Transverse colon (tissue), 4 donors: Measurements from ENCODE around the gene PNKD. TPM values are rescaled to one million over a fixed set of nuclear protein-coding genes. Genes with fewer than 3 reads are reported as not detected.
"Not testable (repeated sequence)": the region's sequence is repeated elsewhere in the genome, so short reads cannot be mapped to it uniquely, and the experiment has no call there.

Experiments
- DNase-seq: peaks from one replicate; pipeline ENCODE4 v3.0.0-alpha.2; 2019
- H3K27ac ChIP-seq, 4 donors: fragments of 200-600 bp; sonication (generic); 2 replicates each; pipeline ENCODE4 v1.5.1; 2016 to 2018; ENCODE audit warnings: inconsistent platforms in 4 of 4
- H3K27me3 ChIP-seq: fragments of 200-600 bp; sonication (generic); 2 replicates; pipeline ENCODE4 v1.5.1; 2017; ENCODE audit warnings: inconsistent platforms
- H3K36me3 ChIP-seq, 4 donors: fragments of 200-600 bp; sonication (generic); 2 replicates each; pipeline ENCODE4 v1.5.1; 2017 to 2019; ENCODE audit warnings: inconsistent platforms in 4 of 4
- H3K4me1 ChIP-seq, 4 donors: fragments of 200-600 bp; sonication (generic); 2 replicates each; pipeline ENCODE4 v1.5.1; 2017 to 2020; ENCODE audit warnings: inconsistent platforms in 4 of 4
- H3K4me3 ChIP-seq, 4 donors: fragments of 200-600 bp; sonication (generic); 1 replicate in 1 of 4; 2 replicates in 3 of 4; pipeline versions ENCODE4 v1.5.1 to v1.6.1; 2017 to 2019; ENCODE audit warnings: inconsistent platforms in 4 of 4
- H3K9me3 ChIP-seq, 2 donors: fragments of 200-600 bp; sonication (generic); 2 replicates each; pipeline ENCODE4 v1.5.1; 2017 to 2019; ENCODE audit warnings: inconsistent platforms in 2 of 2
- CTCF ChIP-seq, 5 experiments: fragments of 200-600 bp in 3 of 5; fragments of 450-650 bp in 2 of 5; sonication (generic) in 3 of 5; IDR thresholded peaks; 1 replicate in 2 of 5; 2 replicates in 3 of 5; pipeline ENCODE4 v1.5.1; 2016 to 2017; ENCODE audit warnings: antibody characterized with exemption in 5 of 5, inconsistent platforms in 3 of 5, mild to moderate bottlenecking in 2 of 5, moderate library complexity in 1 of 5
- EP300 ChIP-seq: sonication (generic); formaldehyde crosslinking; IDR thresholded peaks from one replicate; pipeline ENCODE4 v1.6.1; 2017; ENCODE audit warnings: antibody characterized with exemption, low read depth
- POLR2A ChIP-seq: fragments of 450-650 bp; IDR thresholded peaks from one replicate; pipeline ENCODE4 v1.6.1; 2016; ENCODE audit warnings: antibody characterized with exemption, mild to moderate bottlenecking, moderate library complexity
- POLR2AphosphoS5 ChIP-seq, 3 donors: sonication (generic); formaldehyde crosslinking; IDR thresholded peaks; one replicate each; pipeline ENCODE4 v1.6.1; 2016; ENCODE audit warnings: antibody characterized with exemption in 3 of 3
- WGBS, 2 donors: methylation state at CpG; one replicate each; pipeline ENCODE4 v1.1.5; 2018; ENCODE audit warnings: low coverage in 1 of 2; 5-methylcytosine and 5-hydroxymethylcytosine counted together
- in situ Hi-C, 4 donors: fragments of 200-750 bp; cut with MboI; loops; one replicate each; pipeline versions ENCODE4 v1.15.0 to v1.15.1; 2017; ENCODE audit warnings: low sequenced_read_pairs in 3 of 4, low pct_ligation_motif_present in 1 of 4, low pct_unique_long_range_greater_than_20kb in 1 of 4
- intact Hi-C: fragments of 100-400 bp; cut with DNase I; formaldehyde crosslinking; loops from one replicate; pipeline ENCODE4 v1.15.1; 2023; ENCODE audit warnings: low total_unique reads
- total RNA-seq, 4 donors: library from RNA; depleted of rRNA; stranded (reverse); fragments of >200 nt; gene quantifications; one replicate each; pipeline ENCODE4 v1.1.0, GENCODE V29; 2016

Gene PNKD
- total RNA-seq, 4 donors from 2014 or later = 14.3 to 111 (median 100) TPM

GRCh38 chr2:218307415-218308090, 37.2 kb downstream of the PNKD start:
- Histone ChIP-seq H3K36me3 (no peaks in the 10 kb centered on the region), H3K4me3 (no peak overlapping the region), H3K9me3 (no peaks in the 10 kb centered on the region), H3K27ac (no peak overlapping the region), H3K27me3 (no peaks in the 10 kb centered on the region), H3K4me1 (peaks cover 0 to 21% (median 7%) of the 10 kb centered on the region in 4 donors)
- DNase-seq = no peak
- WGBS, 2 donors = 87 to 96% methylated on average over 3 to 6 of the region's 6 CpGs
- intact Hi-C loops (no loop called here), in situ Hi-C loops (loop anchor here in 1 of 4 donors (10.0 kb wide), 1 partner anchor 157 kb away; no protein-coding TSS in a partner anchor)
- TF ChIP-seq CTCF (IDR thresholded peaks at IDR 0.05) = no peak
- no peak for TF ChIP-seq POLR2A
- TF ChIP-seq EP300 = no peak
- no peak for TF ChIP-seq POLR2AphosphoS5 (IDR thresholded peaks at IDR 0.05)

- Histone ChIP-seq H3K27me3 (no peaks in the 10 kb centered on the region), H3K9me3 (no peaks in the 10 kb centered on the region), H3K27ac (peak overlapping the region; percentile 75 to 85 (median 84)), H3K4me3 (no peak overlapping the region), H3K4me1 (peaks cover 0 to 33% (median 16%) of the 10 kb centered on the region in 4 donors), H3K36me3 (no peaks in the 10 kb centered on the region)
- TF ChIP-seq POLR2AphosphoS5 (IDR thresholded peaks at IDR 0.05) = no peak
- no peak for TF ChIP-seq CTCF (IDR thresholded peaks at IDR 0.05)
- no peak for TF ChIP-seq EP300
- TF ChIP-seq POLR2A = no peak
- DNase-seq = no peak
- intact Hi-C loops (no loop called here), in situ Hi-C loops (no loop called here)
- 65% methylated on average over 11 of the region's 11 CpGs; no CpG with 5 or more reads in 1 of the 2 donors for WGBS, 2 donors
These were observed 40.7 kb downstream of the PNKD start for GRCh38 chr2:218310853-218311540.

GRCh38 chr2:218311541-218312266, 41.4 kb downstream of the PNKD start:
- not testable (repeated sequence) for DNase-seq, H3K27me3 ChIP-seq

GRCh38 chr2:218312267-218312756, 42.0 kb downstream of the PNKD start:
- WGBS, 2 donors = 18 to 33% methylated on average over 2 of the region's 2 CpGs
- Histone ChIP-seq H3K27me3 (no peaks in the 10 kb centered on the region), H3K9me3 (no peaks in the 10 kb centered on the region), H3K27ac (peak overlapping the region; percentile 75 to 85 (median 84)), H3K4me3 (no peak overlapping the region), H3K36me3 (no peaks in the 10 kb centered on the region), H3K4me1 (peaks cover 0 to 39% (median 20%) of the 10 kb centered on the region in 4 donors)
- in situ Hi-C loops (no loop called here), intact Hi-C loops (no loop called here)
- TF ChIP-seq CTCF (IDR thresholded peaks at IDR 0.05) = no peak
- no peak for TF ChIP-seq POLR2A
- TF ChIP-seq EP300 = no peak
- TF ChIP-seq POLR2AphosphoS5 (IDR thresholded peaks at IDR 0.05) = no peak
- peak; percentile 33 for DNase-seq

More at GRCh38 chr2:218311541-218312266, 41.4 kb downstream of the PNKD start:
- Histone ChIP-seq H3K27ac (peak overlapping the region; percentile 75 to 85 (median 84)), H3K4me1 (peaks cover 0 to 39% (median 17%) of the 10 kb centered on the region in 4 donors)
- intact Hi-C loops, H3K36me3 ChIP-seq, H3K9me3 ChIP-seq, in situ Hi-C loops, H3K4me3 ChIP-seq: not testable (repeated sequence)
- 51 to 52% methylated on average over 2 to 11 of the region's 11 CpGs for WGBS, 2 donors
- TF ChIP-seq POLR2A = peak; percentile 18
